ENCODE measurements around the gene PPP1R3A.

PPP1R3A gene

DNA sequence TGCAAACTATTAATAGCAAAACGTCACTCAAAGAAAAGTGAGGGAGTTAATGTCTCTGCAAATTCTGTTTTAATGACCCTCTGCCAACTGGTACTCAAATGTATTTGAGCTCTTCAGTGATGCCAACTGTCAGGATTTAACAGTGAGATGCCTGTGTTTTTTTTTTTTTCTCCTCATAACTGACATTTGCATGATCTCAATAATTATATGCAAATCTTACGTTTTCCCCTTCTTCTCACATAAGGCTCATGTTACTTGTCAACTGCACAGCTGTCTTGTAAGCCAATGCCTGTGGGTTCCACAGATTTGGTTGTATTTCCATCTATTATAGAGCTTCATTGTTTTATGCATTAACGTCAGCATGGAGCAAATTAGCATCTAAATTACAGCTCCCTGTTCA lies 38.2 kb downstream of the PPP1R3A start:
- DNase-seq = no peak

DNA sequence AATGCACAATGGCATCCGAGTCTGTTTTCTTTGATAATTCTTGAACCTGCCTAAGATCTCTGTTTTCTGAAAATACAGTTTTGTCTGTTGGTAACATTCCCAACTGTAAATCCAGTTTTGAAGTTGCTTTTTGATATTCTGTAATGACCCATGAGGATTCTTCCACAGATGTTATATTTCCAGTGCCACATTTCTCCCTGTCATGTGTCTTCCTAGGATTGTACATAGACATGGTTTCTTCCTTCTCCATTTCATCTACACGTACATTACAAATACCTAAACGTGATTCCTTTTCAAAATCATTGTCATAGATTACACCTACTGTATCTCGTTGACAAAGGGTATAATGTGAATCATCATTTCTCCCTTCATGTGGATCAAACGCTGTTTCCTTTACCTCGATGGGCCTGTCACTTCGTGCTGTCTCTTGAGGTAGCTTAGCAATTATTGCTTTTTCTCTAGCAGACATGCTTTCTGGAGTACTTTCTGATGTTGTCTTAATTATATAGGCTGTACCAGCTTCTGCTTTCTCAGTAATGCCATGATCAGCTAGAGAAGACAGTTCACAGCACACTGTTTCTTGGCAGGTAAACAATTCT lies 40.3 kb downstream of the PPP1R3A start:
- DNase-seq = no peak

DNA sequence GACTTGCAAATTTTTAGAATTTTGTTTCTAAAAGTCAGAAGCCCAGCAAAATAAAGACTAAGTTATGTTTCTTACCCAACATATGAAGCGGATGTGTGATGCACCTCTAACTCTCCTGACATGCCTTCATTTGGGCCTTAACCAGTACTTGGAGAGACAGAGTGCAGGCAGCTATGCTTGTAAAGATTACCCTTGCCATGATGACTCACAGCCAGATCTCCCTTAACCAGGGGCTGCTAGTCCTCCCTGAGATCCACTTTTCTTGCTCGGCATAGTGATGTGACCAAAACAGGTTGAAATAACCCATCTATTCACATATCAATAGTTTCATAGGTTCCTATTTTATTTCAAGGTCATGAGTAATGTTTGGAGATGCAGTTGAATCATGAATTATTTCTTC lies 43.6 kb downstream of the PPP1R3A start:
- DNase-seq = no peak

DNA sequence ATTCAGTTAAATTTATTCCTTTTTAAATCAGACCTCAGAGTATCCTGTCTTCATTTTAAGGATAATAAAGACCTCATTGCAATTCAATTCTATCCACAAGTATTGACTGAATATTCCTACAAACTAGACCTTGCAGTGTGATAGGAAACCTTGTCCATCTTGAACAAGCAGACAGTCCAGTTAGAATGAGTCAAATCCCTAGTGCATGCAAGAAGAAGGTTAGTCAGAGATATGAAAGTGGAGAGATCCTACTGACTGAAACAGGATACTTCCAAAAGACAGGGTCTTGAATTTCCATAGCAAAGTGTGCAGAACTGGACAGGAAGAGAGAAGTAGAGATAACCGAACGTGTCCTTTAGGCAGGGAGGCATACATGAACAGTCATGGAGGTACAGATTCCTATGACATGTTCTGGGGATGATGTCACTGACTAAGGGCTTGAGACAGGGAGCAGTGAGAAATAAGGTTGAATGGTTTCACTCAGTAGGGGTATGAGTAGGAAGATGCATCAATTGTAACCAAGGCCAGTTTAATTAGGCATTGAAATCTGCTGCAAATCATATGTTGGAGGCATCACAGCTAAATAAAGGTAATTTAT lies 45.2 kb downstream of the PPP1R3A start:
- DNase-seq = no peak

- no peak for DNase-seq
These were observed 45.8 kb downstream of the PPP1R3A start for GRCh38 chr7:113872981-113873380.

GRCh38 chr7:113867325-113867724 lies 51.5 kb downstream of the PPP1R3A start:
- no peak for DNase-seq

GRCh38 chr7:113856010-113856409 lies 62.8 kb downstream of the PPP1R3A start:
- no peak for DNase-seq

GRCh38 chr7:113840954-113841353 lies 77.9 kb downstream of the PPP1R3A start:
- DNase-seq = no peak

DNA sequence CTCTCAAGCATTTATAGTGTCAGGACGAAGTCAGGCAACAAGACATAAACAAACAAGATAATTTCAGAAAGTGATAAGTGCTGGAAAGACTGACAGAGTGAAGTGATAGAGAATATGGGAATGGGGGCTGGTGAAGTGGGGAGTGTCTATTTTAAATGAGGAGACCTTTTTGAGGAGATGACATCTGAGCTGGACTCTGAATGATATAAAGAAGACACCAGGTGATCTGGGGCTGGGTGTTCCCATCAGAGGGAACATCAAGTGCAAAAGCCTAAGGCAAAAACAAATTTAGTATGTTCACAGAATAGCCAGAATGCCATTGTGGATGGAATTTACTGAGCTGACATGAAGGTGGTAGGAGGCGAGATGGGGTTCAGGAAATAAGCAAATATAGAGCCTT lies 83.4 kb downstream of the PPP1R3A start:
- no peak for DNase-seq

DNA sequence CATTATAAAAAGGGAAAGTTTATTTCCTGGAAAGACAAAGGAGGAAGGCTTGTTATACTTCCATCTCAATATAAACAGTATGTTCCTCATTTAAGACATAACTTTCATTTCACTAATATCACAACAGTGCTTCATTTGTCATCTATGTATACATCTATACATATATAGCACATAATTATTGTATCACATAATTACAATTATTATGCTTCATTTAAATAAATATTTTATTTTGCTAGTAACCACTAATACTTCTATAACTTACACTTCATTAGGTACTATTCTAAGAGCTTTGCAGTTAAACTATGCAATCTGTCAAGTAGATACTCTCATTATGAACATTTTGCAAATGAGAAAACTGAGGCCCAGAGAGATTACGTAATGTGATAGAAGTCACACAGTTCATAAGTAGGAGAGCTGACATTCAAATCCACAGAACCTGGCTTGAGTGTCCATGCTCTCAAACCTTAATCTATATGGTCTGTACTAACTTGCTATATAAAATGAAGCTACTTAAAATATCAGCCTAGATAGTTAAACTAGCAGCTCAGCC lies 86.5 kb downstream of the PPP1R3A start:
- no peak for DNase-seq

DNA sequence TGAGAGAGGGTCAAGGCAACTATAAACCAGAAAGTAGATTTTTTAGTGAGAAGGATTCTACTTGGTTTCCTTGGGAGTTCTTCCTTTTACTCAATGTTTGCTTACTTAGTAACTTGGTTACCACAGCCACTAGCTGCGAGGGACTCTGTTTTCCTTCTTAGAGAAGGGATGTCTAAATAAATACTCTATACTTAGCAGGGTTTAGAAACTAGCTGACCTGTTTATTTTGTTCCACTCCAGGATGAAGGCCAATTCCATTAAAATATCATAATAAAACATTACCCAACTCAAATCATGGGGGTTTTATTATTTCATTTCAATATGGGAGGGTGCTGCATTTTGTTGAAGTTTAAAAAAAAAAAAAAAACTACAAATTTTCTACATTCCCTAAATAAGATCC lies 87.3 kb downstream of the PPP1R3A start:
- no peak for DNase-seq

DNA sequence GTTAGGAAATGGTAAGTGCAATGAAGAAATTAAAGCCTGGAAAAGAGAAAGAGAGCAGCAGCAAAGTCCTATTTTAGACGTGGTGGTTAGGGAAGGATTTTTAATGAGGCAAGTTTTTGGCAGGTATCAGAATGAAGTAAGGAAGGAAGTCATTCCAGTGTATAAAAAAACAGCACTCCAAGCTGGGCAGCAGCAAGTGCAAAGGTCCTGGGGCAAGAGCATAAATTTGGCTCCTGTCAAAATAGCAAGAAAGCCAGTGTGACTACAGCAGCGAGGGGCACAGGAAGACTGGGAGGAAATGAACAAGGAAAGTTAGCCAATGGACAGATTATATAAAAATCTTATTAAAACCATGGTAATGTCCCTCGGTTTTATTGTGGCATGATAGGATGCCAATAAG lies 90.2 kb downstream of the PPP1R3A start:
- no peak for DNase-seq

Data from NCI-H1930 (cell line).